Neural progenitor cell (in vitro differentiated cells): ENCODE results near the gene IGFBP6. TPM values are rescaled to one million over a fixed set of nuclear protein-coding genes. Genes with fewer than 3 reads are reported as not detected.
A peak's percentile ranks its signal among the peaks of the same experiment; 100 is the strongest.

Experiments used
- DNase-seq: peaks from one replicate; pipeline ENCODE4 v3.0.0-alpha.2; 2016; ENCODE audit warnings: low spot score
- H2AFZ ChIP-seq: fragments of 200-600 bp; sonication (generic); replicated peaks from 2 replicates; pipeline ENCODE4 v1.6.1; 2016; ENCODE audit warnings: antibody characterized with exemption
- H3F3A ChIP-seq: fragments of 200-600 bp; sonication (generic); 2 replicates; pipeline ENCODE4 v1.6.1; 2016; ENCODE audit warnings: antibody characterized with exemption, low read depth
- H3K27ac ChIP-seq: fragments of 200-600 bp; sonication (generic); 2 replicates; pipeline ENCODE4 v1.5.1; 2016; ENCODE audit warnings: mild to moderate bottlenecking
- H3K27me3 ChIP-seq: fragments of 200-600 bp; sonication (generic); 2 replicates; pipeline ENCODE4 v1.6.1; 2016; ENCODE audit warnings: mild to moderate bottlenecking, moderate library complexity
- H3K36me3 ChIP-seq: fragments of 200-600 bp; sonication (generic); 2 replicates; pipeline ENCODE4 v1.5.1; 2016
- H3K4me1 ChIP-seq: fragments of 200-600 bp; sonication (generic); 2 replicates; pipeline ENCODE4 v1.6.1; 2016; ENCODE audit warnings: mixed run types
- H3K4me2 ChIP-seq: fragments of 200-600 bp; sonication (generic); 2 replicates; pipeline ENCODE4 v1.6.1; 2016
- H3K4me3 ChIP-seq: fragments of 200-600 bp; sonication (generic); 2 replicates; pipeline ENCODE4 v1.5.1; 2016
- H3K79me2 ChIP-seq: fragments of 200-600 bp; sonication (generic); 2 replicates; pipeline ENCODE4 v1.6.1; 2016; ENCODE audit warnings: low read depth
- H3K9ac ChIP-seq: fragments of 200-600 bp; sonication (generic); 2 replicates; pipeline ENCODE4 v1.6.1; 2016
- H3K9me3 ChIP-seq: fragments of 200-600 bp; sonication (generic); 2 replicates; pipeline ENCODE4 v1.5.1; 2016; ENCODE audit warnings: low read depth
- H4K20me1 ChIP-seq: fragments of 200-600 bp; sonication (generic); 2 replicates; pipeline ENCODE4 v1.6.1; 2016; ENCODE audit warnings: low read depth
- H3K27ac Mint-ChIP-seq: 3 replicates; pipeline ENCODE4 v1.8.0; 2021; ENCODE audit warnings: mixed read lengths
- H3K27me3 Mint-ChIP-seq: 2 replicates; pipeline ENCODE4 v1.8.0; 2022; ENCODE audit warnings: low read depth, mild to moderate bottlenecking, inconsistent platforms, moderate library complexity, mixed read lengths; ENCODE audit not compliant: insufficient read depth
- H3K36me3 Mint-ChIP-seq: 3 replicates; pipeline ENCODE4 v1.8.0; 2021; ENCODE audit warnings: mixed read lengths
- H3K4me1 Mint-ChIP-seq: 3 replicates; pipeline ENCODE4 v1.8.0; 2021; ENCODE audit warnings: mixed read lengths
- H3K4me3 Mint-ChIP-seq: 3 replicates; pipeline ENCODE4 v1.8.0; 2021; ENCODE audit warnings: mild to moderate bottlenecking, moderate library complexity, mixed read lengths
- H3K9me3 Mint-ChIP-seq: 3 replicates; pipeline ENCODE4 v1.8.0; 2020; ENCODE audit warnings: mixed read lengths
- EZH2 ChIP-seq: fragments of 200-600 bp; sonication (generic); IDR thresholded peaks from 2 replicates; pipeline ENCODE4 v1.6.1; 2017; ENCODE audit warnings: antibody characterized with exemption, mild to moderate bottlenecking, moderate library complexity
- EZH2phosphoT487 ChIP-seq: fragments of 200-600 bp; sonication (generic); IDR thresholded peaks from 2 replicates; pipeline ENCODE4 v1.6.1; 2017; ENCODE audit warnings: antibody characterized with exemption
- total RNA-seq: library from RNA; depleted of rRNA; stranded (reverse); fragments of >200 nt; gene quantifications from 2 replicates; pipeline ENCODE4 v1.2.3, GENCODE V29; 2015; ENCODE audit warnings: low replicate concordance
- TF ChIP-seq, protein P1 (sequence below): fragments of 200-600 bp; sonication (generic); IDR thresholded peaks from 2 replicates; pipeline ENCODE4 v1.5.1; 2017; ENCODE audit warnings: antibody characterized with exemption, mild to moderate bottlenecking

Gene IGFBP6, protein sequence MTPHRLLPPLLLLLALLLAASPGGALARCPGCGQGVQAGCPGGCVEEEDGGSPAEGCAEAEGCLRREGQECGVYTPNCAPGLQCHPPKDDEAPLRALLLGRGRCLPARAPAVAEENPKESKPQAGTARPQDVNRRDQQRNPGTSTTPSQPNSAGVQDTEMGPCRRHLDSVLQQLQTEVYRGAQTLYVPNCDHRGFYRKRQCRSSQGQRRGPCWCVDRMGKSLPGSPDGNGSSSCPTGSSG
- total RNA-seq: 2.5 and 2.6 TPM in 2 replicates

DNA sequence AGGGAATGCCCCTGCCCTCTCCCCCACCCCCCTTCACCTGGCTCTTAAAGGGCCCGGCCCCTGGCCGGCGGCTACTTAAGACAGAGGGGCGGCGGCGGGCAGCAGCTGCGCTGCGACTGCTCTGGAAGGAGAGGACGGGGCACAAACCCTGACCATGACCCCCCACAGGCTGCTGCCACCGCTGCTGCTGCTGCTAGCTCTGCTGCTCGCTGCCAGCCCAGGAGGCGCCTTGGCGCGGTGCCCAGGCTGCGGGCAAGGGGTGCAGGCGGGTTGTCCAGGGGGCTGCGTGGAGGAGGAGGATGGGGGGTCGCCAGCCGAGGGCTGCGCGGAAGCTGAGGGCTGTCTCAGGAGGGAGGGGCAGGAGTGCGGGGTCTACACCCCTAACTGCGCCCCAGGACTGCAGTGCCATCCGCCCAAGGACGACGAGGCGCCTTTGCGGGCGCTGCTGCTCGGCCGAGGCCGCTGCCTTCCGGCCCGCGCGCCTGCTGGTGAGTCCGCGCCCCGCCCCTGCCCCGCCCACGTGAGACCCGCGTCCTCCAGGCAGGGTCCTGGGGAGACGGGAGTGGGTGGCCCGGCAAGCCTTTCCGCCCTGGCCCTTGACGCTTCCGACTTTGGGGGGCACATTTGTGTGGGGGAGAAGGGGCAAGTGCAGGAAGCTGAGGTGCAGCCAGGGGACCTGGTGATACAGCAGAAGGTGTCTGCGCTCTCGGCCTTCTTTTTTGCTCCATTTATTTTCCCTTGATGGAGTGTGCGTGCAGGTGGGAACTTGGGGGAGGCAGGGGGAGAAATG is at the start of gene IGFBP6:
Gene IGFBP6, plus strand, starts transcription at position 104 of the 790 bp plus-strand sequence. Its CDS starts 51 bp downstream, at position 155.
- DNase-seq: peak; percentile 74
- H3K9ac ChIP-seq: no peak within 1 kb of the TSS
- peaks cover 41% of the 10 kb centered on the region for H3K4me1 Mint-ChIP-seq
- H3K79me2 ChIP-seq: no peaks in the 10 kb centered on the region
- no peak within 1 kb of the TSS for H3K27ac Mint-ChIP-seq
- peaks cover 47% of the 10 kb centered on the region for H3K27me3 Mint-ChIP-seq
- H3K27ac ChIP-seq: no peak within 1 kb of the TSS
- H3K4me3 ChIP-seq: peak within 1 kb of the TSS; percentile 72
- H3K36me3 Mint-ChIP-seq: no peaks in the 10 kb centered on the region
- peaks cover 13% of the 10 kb centered on the region for H3F3A ChIP-seq
- peak within 1 kb of the TSS; percentile 88 for H3K4me2 ChIP-seq
- peak within 1 kb of the TSS; percentile 70 for H2AFZ ChIP-seq
- H3K4me3 Mint-ChIP-seq: peak within 1 kb of the TSS; percentile 82
- H3K9me3 Mint-ChIP-seq: no peaks in the 10 kb centered on the region
- H3K9me3 ChIP-seq: no peaks in the 10 kb centered on the region
- peaks cover 43% of the 10 kb centered on the region for H3K27me3 ChIP-seq
- H3K4me1 ChIP-seq: peaks cover 21% of the 10 kb centered on the region
- TF ChIP-seq EZH2 (peak; percentile 61), EZH2phosphoT487 (peak; percentile 57)
- TF ChIP-seq, protein P1, sequence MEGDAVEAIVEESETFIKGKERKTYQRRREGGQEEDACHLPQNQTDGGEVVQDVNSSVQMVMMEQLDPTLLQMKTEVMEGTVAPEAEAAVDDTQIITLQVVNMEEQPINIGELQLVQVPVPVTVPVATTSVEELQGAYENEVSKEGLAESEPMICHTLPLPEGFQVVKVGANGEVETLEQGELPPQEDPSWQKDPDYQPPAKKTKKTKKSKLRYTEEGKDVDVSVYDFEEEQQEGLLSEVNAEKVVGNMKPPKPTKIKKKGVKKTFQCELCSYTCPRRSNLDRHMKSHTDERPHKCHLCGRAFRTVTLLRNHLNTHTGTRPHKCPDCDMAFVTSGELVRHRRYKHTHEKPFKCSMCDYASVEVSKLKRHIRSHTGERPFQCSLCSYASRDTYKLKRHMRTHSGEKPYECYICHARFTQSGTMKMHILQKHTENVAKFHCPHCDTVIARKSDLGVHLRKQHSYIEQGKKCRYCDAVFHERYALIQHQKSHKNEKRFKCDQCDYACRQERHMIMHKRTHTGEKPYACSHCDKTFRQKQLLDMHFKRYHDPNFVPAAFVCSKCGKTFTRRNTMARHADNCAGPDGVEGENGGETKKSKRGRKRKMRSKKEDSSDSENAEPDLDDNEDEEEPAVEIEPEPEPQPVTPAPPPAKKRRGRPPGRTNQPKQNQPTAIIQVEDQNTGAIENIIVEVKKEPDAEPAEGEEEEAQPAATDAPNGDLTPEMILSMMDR: no peak
- no peaks in the 10 kb centered on the region for H3K36me3 ChIP-seq
- H4K20me1 ChIP-seq: no peaks in the 10 kb centered on the region

DNA sequence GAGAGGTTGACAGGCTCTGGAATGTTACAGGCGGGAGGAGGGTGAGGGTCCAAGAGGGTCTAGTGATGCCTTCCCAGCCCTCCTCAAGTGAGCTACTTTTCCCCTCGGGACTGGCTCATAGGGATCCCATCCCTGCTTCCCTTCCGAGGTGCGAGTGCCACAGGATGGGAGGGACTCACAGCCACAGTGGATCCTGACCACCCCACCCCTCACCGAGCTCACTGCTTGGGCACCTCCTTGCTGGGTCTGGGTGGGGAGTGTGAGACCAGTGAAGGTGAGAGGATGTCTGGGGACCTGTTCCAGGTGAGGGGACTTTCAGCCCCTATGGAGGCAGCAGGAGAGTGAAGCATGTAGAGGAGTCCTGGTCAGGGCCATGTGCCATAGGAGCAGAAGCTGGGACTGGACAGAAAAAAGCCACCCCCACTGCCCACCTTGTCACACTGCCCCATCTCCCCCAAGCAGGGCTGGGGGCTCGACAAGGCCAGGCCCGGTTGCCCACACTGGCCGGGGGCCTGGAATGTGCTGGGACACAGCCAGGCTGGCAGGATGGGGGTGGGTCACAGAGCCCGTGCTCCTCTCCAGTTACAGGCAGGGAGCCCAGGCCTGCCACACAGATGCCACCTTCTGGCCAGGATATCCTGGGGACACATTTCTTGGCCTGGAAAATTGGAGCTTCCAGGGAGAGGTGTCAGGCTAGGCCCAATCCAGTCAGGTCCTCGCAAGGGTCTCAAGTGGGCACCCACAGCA is 49.3 kb upstream of the IGFBP6 start:
- Histone ChIP-seq H2AFZ (no peak overlapping the region), H3K27me3 (peaks cover 18% of the 10 kb centered on the region), H4K20me1 (peaks cover 25% of the 10 kb centered on the region), H3K27ac (no peak overlapping the region), H3F3A (peaks cover 48% of the 10 kb centered on the region), H3K4me3 (peak overlapping the region; percentile 43), H3K36me3 (no peaks in the 10 kb centered on the region), H3K9ac (no peak overlapping the region), H3K79me2 (no peaks in the 10 kb centered on the region), H3K9me3 (no peaks in the 10 kb centered on the region), H3K4me1 (peaks cover 49% of the 10 kb centered on the region), H3K4me2 (peak overlapping the region; percentile 78)
- TF ChIP-seq EZH2: no peak
- no peak for TF ChIP-seq EZH2phosphoT487
- TF ChIP-seq, protein P1: peak; percentile 21
- peak; percentile 49 for DNase-seq
- H3K36me3 Mint-ChIP-seq: no peaks in the 10 kb centered on the region
- no peak overlapping the region for H3K27ac Mint-ChIP-seq
- no peaks in the 10 kb centered on the region for H3K9me3 Mint-ChIP-seq
- peaks cover 48% of the 10 kb centered on the region for H3K4me1 Mint-ChIP-seq
- H3K27me3 Mint-ChIP-seq: peaks cover 20% of the 10 kb centered on the region
- peak overlapping the region; percentile 73 for H3K4me3 Mint-ChIP-seq

DNA sequence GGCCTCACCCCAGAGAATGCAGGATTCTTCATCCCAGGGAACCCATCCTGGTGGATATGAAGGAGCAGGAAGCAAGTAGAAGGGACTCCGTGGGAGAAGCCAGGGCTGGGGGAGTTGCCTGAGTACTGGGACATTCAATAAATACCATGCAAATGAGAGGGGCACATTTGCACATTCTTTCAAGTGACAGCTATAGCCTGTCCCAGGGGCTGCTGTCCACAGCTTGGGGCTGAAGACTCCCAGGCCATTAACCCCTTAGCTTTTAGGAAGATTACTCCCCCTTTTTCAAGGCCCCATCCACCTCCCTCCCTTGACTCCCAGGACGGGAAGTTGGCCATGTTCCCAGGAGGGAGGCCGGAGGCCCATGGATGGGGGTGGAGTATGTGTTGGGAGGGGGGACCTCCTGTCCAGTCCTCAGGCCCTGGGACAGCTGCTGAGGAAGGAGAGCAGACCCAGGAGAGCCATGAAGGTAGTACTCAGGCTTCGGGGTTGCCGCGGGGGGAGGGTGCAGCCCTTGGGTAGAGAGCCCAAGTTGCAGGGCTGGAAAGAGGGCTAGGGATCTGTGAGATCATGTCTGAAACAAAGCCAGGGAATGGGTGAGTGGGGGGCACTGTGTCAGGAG is 48.6 kb upstream of the IGFBP6 start:
- Histone ChIP-seq H3K4me3 (no peak overlapping the region), H2AFZ (no peak overlapping the region), H3K9me3 (no peaks in the 10 kb centered on the region), H3K4me2 (no peak overlapping the region), H3F3A (peaks cover 46% of the 10 kb centered on the region), H3K9ac (no peak overlapping the region), H3K4me1 (peaks cover 48% of the 10 kb centered on the region), H4K20me1 (peaks cover 30% of the 10 kb centered on the region), H3K27me3 (peaks cover 18% of the 10 kb centered on the region), H3K79me2 (no peaks in the 10 kb centered on the region), H3K27ac (no peak overlapping the region), H3K36me3 (no peaks in the 10 kb centered on the region)
- H3K27me3 Mint-ChIP-seq: peaks cover 20% of the 10 kb centered on the region
- H3K4me3 Mint-ChIP-seq: peak overlapping the region; percentile 73
- H3K27ac Mint-ChIP-seq: peak overlapping the region; percentile 79
- TF ChIP-seq EZH2 (no peak), EZH2phosphoT487 (no peak)
- TF ChIP-seq, protein P1: no peak
- H3K36me3 Mint-ChIP-seq: no peaks in the 10 kb centered on the region
- peak; percentile 71 for DNase-seq
- no peaks in the 10 kb centered on the region for H3K9me3 Mint-ChIP-seq
- peaks cover 52% of the 10 kb centered on the region for H3K4me1 Mint-ChIP-seq
